ENCODE data around the gene MAPK4. TPM values are rescaled to one million over a fixed set of nuclear protein-coding genes. Genes with fewer than 3 reads are reported as not detected.

Gene MAPK4
- total and polyA plus RNA-seq, 12 donors = 7.5 to 86.9 (median 37.1) TPM

DNA sequence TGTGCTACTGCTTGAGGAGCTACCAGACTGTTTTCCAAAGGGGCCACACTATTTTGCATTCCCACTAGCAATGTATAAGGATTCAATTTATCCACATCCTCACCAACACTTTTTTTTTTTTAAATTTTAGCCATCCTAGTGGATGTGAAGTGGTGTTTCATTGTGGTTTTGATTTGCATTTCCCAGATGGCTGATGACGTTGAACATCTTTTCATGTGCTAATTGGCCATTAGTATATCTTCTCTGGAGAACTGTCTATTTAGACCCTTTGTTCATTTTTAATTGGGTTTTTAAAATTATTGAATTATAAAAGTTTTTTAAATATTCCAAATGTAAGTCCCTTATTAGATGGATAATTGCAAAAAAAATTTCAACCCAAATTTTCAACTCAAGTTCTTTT, 121.1 kb downstream of the MAPK4 start:
- Histone ChIP-seq H3K36me3 (no peaks in the 10 kb centered on the region), H3K4me1 (no peaks in the 10 kb centered on the region), H3K9me3 (no peaks in the 10 kb centered on the region), H3K4me3 (no peak overlapping the region), H3K27ac (no peak overlapping the region), H3K27me3 (peaks cover 0 to 3% (median 0%) of the 10 kb centered on the region in 7 donors)
- no peak for ATAC-seq
- TF ChIP-seq, protein P1, sequence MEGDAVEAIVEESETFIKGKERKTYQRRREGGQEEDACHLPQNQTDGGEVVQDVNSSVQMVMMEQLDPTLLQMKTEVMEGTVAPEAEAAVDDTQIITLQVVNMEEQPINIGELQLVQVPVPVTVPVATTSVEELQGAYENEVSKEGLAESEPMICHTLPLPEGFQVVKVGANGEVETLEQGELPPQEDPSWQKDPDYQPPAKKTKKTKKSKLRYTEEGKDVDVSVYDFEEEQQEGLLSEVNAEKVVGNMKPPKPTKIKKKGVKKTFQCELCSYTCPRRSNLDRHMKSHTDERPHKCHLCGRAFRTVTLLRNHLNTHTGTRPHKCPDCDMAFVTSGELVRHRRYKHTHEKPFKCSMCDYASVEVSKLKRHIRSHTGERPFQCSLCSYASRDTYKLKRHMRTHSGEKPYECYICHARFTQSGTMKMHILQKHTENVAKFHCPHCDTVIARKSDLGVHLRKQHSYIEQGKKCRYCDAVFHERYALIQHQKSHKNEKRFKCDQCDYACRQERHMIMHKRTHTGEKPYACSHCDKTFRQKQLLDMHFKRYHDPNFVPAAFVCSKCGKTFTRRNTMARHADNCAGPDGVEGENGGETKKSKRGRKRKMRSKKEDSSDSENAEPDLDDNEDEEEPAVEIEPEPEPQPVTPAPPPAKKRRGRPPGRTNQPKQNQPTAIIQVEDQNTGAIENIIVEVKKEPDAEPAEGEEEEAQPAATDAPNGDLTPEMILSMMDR (IDR thresholded peaks at IDR 0.05) = no peak
- WGBS, 2 donors = 70 to 84% methylated on average over 1 of the region's 1 CpG
- intact Hi-C loops (cut with DNase I) = no loop called here
- DNase-seq = no peak

DNA sequence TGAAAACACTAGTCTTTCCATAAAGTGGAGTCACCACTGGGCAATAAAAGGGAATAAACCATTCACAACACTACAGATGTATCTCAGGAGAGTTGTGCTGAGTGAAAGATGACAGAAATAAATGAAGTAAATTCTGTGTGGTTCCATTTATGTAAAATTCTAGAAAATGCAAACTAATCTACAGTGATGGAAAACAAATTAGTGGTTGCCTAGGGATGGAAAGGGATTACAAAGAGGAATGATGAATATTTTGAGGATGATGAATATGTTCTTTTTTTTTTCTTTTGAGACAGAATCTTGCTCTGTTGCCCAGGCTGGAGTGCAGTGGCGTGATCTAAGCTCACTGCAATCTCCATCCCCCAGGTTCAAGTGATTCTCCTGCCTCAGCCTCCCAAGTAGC, 123.0 kb downstream of the MAPK4 start:
- ATAC-seq = no peak
- Histone ChIP-seq H3K9me3 (no peaks in the 10 kb centered on the region), H3K4me3 (no peak overlapping the region), H3K27ac (no peak overlapping the region), H3K4me1 (no peaks in the 10 kb centered on the region), H3K36me3 (no peaks in the 10 kb centered on the region), H3K27me3 (peaks cover 0 to 3% (median 0%) of the 10 kb centered on the region in 7 donors)
- TF ChIP-seq, protein P1 (IDR thresholded peaks at IDR 0.05) = no peak
- DNase-seq = no peak
- 81 to 90% methylated on average over 1 of the region's 1 CpG for WGBS, 2 donors
- intact Hi-C loops (cut with DNase I) = no loop called here

DNA sequence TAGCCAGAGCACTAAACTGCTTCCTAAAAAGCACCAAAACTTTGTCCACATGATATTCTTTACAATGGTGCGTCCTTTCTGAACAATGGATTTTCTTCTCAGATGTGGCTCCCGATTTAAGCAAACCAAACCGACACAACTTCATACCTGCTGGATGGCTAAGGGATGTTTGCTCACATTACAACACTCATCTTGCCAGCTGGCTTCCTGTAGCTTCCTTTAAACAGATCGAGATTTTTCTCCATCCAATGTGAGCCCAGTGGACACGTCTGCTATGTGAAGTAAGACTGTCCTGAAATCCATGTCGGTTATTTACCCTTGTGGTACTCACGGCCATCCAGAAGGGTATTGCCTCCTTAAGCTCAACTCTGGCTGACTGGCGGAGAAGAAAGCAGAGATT, 126.5 kb downstream of the MAPK4 start:
- TF ChIP-seq, protein P1 (IDR thresholded peaks at IDR 0.05) = no peak
- no peak for ATAC-seq
- H3K4me3 ChIP-seq = no peak overlapping the region
- no peaks in the 10 kb centered on the region for H3K9me3 ChIP-seq
- intact Hi-C loops (cut with DNase I) = no loop called here
- peaks cover 0 to 3% (median 0%) of the 10 kb centered on the region in 9 donors for H3K4me1 ChIP-seq
- DNase-seq = no peak
- whole genome bisulfite sequencing, 2 donors = 80 to 89% methylated on average over 8 of the region's 8 CpGs
- H3K27ac ChIP-seq = no peak overlapping the region
- peaks cover 0 to 3% (median 0%) of the 10 kb centered on the region in 7 donors for H3K27me3 ChIP-seq
- H3K36me3 ChIP-seq = no peaks in the 10 kb centered on the region

DNA sequence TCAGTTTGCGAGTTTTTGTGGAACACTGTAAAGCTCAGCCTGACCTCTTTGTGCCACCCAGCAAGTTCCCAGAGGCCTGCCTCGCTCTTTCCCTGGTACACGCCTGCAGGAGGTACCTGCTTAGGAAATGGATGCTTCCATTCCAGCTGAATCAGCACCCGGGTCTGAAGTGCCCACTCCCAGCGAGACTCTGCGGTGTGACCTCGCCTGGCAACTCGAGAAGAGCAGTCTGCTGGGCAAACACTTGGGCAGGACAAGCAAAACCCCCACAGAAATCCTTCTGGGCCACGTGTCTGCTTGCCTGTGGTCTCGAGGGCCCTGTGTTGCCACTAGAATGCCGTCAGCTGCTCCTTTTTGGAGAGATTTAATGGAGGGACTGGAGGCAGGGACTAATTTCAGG, 127.6 kb downstream of the MAPK4 start:
- Histone ChIP-seq H3K27ac (no peak overlapping the region), H3K36me3 (no peaks in the 10 kb centered on the region), H3K4me1 (peaks cover 0 to 3% (median 0%) of the 10 kb centered on the region in 9 donors), H3K27me3 (peaks cover 0 to 3% (median 0%) of the 10 kb centered on the region in 7 donors), H3K9me3 (no peaks in the 10 kb centered on the region), H3K4me3 (no peak overlapping the region)
- TF ChIP-seq, protein P1 (IDR thresholded peaks at IDR 0.05) = no peak
- WGBS, 2 donors = 76 to 84% methylated on average over 11 of the region's 11 CpGs
- DNase-seq = no peak
- no peak for ATAC-seq
- intact Hi-C loops (cut with DNase I) = no loop called here
